Measurements from ENCODE around the gene PTPN18. TPM values are rescaled to one million over a fixed set of nuclear protein-coding genes. Genes with fewer than 3 reads are reported as not detected.

Gene PTPN18
- total RNA-seq, 1 donor from 2014 or later: 10.4 TPM

- DNase-seq (ENCODE audit: low read depth): no peak
- Histone ChIP-seq H3K4me3 (ENCODE audit: insufficient read depth, low read depth, low read length) (no peak overlapping the region), H2AFZ (ENCODE audit: low read depth, low read length) (no peak overlapping the region), H3K36me3 (ENCODE audit: insufficient read depth, low read length) (peaks cover 35% of the 10 kb centered on the region), H3K4me1 (ENCODE audit: insufficient read depth, low read length) (peaks cover 3% of the 10 kb centered on the region), H3K27ac (ENCODE audit: low read depth, low read length) (no peak overlapping the region), H3K9ac (ENCODE audit: low read length) (no peak overlapping the region), H3K9me3 (ENCODE audit: insufficient read depth, low read depth, low read length) (no peaks in the 10 kb centered on the region), H3K27me3 (ENCODE audit: insufficient read depth, low read length) (no peaks in the 10 kb centered on the region), H3K79me2 (ENCODE audit: insufficient read depth, low read length) (peaks cover 35% of the 10 kb centered on the region), H4K20me1 (ENCODE audit: insufficient read depth, low read length) (peaks cover 30% of the 10 kb centered on the region), H3K4me2 (ENCODE audit: low read length) (no peak overlapping the region)
- peaks cover 2% of the 10 kb centered on the region for H3K9me3 Mint-ChIP-seq (ENCODE audit: unreplicated experiment)
- peaks cover 3% of the 10 kb centered on the region for H3K4me1 Mint-ChIP-seq (ENCODE audit: low read depth, unreplicated experiment)
- H3K27me3 Mint-ChIP-seq (ENCODE audit: low read depth, unreplicated experiment): no peaks in the 10 kb centered on the region
- no peak overlapping the region for H3K27ac Mint-ChIP-seq (ENCODE audit: unreplicated experiment)
- no peak for FAIRE-seq
- no peak for TF ChIP-seq EZH2 (IDR thresholded peaks at IDR 0.05; ENCODE audit: insufficient read depth, low read length)
- TF ChIP-seq, protein P1, sequence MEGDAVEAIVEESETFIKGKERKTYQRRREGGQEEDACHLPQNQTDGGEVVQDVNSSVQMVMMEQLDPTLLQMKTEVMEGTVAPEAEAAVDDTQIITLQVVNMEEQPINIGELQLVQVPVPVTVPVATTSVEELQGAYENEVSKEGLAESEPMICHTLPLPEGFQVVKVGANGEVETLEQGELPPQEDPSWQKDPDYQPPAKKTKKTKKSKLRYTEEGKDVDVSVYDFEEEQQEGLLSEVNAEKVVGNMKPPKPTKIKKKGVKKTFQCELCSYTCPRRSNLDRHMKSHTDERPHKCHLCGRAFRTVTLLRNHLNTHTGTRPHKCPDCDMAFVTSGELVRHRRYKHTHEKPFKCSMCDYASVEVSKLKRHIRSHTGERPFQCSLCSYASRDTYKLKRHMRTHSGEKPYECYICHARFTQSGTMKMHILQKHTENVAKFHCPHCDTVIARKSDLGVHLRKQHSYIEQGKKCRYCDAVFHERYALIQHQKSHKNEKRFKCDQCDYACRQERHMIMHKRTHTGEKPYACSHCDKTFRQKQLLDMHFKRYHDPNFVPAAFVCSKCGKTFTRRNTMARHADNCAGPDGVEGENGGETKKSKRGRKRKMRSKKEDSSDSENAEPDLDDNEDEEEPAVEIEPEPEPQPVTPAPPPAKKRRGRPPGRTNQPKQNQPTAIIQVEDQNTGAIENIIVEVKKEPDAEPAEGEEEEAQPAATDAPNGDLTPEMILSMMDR (IDR thresholded peaks at IDR 0.05; ENCODE audit: insufficient read depth, low read depth, low read length): no peak
- H3K36me3 Mint-ChIP-seq (ENCODE audit: low read depth, unreplicated experiment): peaks cover 33% of the 10 kb centered on the region
- H3K4me3 Mint-ChIP-seq (ENCODE audit: unreplicated experiment): no peak overlapping the region
Observed at GRCh38 chr2:130345611-130346010, 10.2 kb upstream of the PTPN18 start.

DNA sequence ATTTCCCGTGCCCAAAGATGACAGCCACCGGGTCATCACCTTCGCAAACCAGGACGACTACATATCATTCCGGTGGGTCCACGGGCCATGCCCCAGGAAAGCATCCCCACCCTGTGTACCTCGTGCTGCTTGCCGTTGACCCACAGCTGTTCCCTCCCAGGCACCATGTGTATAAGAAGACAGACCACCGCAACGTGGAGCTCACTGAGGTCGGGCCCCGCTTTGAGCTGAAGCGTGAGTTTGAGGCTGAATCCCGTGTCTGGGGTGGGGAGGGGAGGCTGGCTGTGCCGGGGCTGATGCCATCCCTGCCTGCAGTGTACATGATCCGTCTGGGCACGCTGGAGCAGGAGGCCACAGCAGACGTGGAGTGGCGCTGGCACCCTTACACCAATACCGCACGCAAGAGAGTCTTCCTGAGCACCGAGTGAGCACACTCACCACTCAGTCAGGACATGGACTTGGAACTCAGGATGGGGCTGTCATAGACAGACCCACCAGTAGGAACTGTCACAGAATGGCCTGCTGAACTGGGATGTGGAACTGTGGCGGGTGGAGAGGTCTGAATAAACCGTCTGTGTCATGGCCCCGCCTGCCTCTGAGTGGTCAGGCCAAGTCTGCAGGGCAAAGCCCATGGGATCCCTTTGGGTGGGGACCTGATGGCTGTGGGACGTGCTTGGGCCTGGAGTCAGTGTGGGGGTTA, 9.7 kb upstream of the PTPN18 start:
- Histone ChIP-seq H3K4me3 (ENCODE audit: insufficient read depth, low read depth, low read length) (no peak overlapping the region), H4K20me1 (ENCODE audit: insufficient read depth, low read length) (peaks cover 32% of the 10 kb centered on the region), H3K9me3 (ENCODE audit: insufficient read depth, low read depth, low read length) (no peaks in the 10 kb centered on the region), H3K27me3 (ENCODE audit: insufficient read depth, low read length) (no peaks in the 10 kb centered on the region), H3K4me2 (ENCODE audit: low read length) (no peak overlapping the region), H3K36me3 (ENCODE audit: insufficient read depth, low read length) (peaks cover 35% of the 10 kb centered on the region), H2AFZ (ENCODE audit: low read depth, low read length) (no peak overlapping the region), H3K79me2 (ENCODE audit: insufficient read depth, low read length) (peaks cover 35% of the 10 kb centered on the region), H3K9ac (ENCODE audit: low read length) (no peak overlapping the region), H3K4me1 (ENCODE audit: insufficient read depth, low read length) (peaks cover 3% of the 10 kb centered on the region), H3K27ac (ENCODE audit: low read depth, low read length) (no peak overlapping the region)
- Mint-ChIP-seq H3K36me3 (ENCODE audit: low read depth, unreplicated experiment) (peaks cover 33% of the 10 kb centered on the region), H3K27ac (ENCODE audit: unreplicated experiment) (no peak overlapping the region), H3K4me3 (ENCODE audit: unreplicated experiment) (no peak overlapping the region), H3K4me1 (ENCODE audit: low read depth, unreplicated experiment) (peaks cover 2% of the 10 kb centered on the region), H3K9me3 (ENCODE audit: unreplicated experiment) (peaks cover 2% of the 10 kb centered on the region), H3K27me3 (ENCODE audit: low read depth, unreplicated experiment) (no peaks in the 10 kb centered on the region)
- no peak for DNase-seq (ENCODE audit: low read depth)
- TF ChIP-seq, protein P1 (IDR thresholded peaks at IDR 0.05; ENCODE audit: insufficient read depth, low read depth, low read length): no peak
- no peak for TF ChIP-seq EZH2 (IDR thresholded peaks at IDR 0.05; ENCODE audit: insufficient read depth, low read length)
- no peak for FAIRE-seq

DNA sequence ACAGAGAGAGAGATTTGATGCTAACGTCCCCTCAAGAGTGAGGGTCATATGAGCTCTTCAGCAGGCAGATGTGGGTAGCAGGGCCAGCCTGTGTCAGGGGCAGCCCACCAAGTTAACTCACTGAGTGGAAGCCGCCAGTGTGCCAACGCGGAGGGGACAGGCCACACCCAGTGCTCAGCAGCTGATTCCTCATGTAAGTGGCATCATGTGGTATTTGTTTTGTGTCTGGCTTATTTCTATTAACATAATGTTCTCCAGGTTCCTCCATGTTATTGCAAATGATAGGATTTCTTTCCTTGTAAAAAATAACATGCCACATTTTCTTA, 9.2 kb upstream of the PTPN18 start:
- H3K4me1 ChIP-seq (ENCODE audit: insufficient read depth, low read length): peaks cover 3% of the 10 kb centered on the region
- no peaks in the 10 kb centered on the region for H3K9me3 ChIP-seq (ENCODE audit: insufficient read depth, low read depth, low read length)
- H2AFZ ChIP-seq (ENCODE audit: low read depth, low read length): no peak overlapping the region
- no peaks in the 10 kb centered on the region for H3K27me3 ChIP-seq (ENCODE audit: insufficient read depth, low read length)
- H3K4me3 ChIP-seq (ENCODE audit: insufficient read depth, low read depth, low read length): no peak overlapping the region
- TF ChIP-seq, protein P1 (IDR thresholded peaks at IDR 0.05; ENCODE audit: insufficient read depth, low read depth, low read length): no peak
- no peak for TF ChIP-seq EZH2 (IDR thresholded peaks at IDR 0.05; ENCODE audit: insufficient read depth, low read length)
- DNase-seq (ENCODE audit: low read depth): no peak
- H3K27ac Mint-ChIP-seq (ENCODE audit: unreplicated experiment): no peak overlapping the region
- no peaks in the 10 kb centered on the region for H3K27me3 Mint-ChIP-seq (ENCODE audit: low read depth, unreplicated experiment)
- no peak overlapping the region for H3K4me3 Mint-ChIP-seq (ENCODE audit: unreplicated experiment)
- H3K36me3 Mint-ChIP-seq (ENCODE audit: low read depth, unreplicated experiment): peaks cover 33% of the 10 kb centered on the region
- H3K4me2 ChIP-seq (ENCODE audit: low read length): no peak overlapping the region
- no peak overlapping the region for H3K27ac ChIP-seq (ENCODE audit: low read depth, low read length)
- peaks cover 35% of the 10 kb centered on the region for H3K36me3 ChIP-seq (ENCODE audit: insufficient read depth, low read length)
- no peak for FAIRE-seq
- H3K9me3 Mint-ChIP-seq (ENCODE audit: unreplicated experiment): peaks cover 2% of the 10 kb centered on the region
- peaks cover 35% of the 10 kb centered on the region for H3K79me2 ChIP-seq (ENCODE audit: insufficient read depth, low read length)
- no peaks in the 10 kb centered on the region for H3K4me1 Mint-ChIP-seq (ENCODE audit: low read depth, unreplicated experiment)
- peaks cover 37% of the 10 kb centered on the region for H4K20me1 ChIP-seq (ENCODE audit: insufficient read depth, low read length)
- no peak overlapping the region for H3K9ac ChIP-seq (ENCODE audit: low read length)

All from astrocyte (in vitro differentiated cells and primary cell).